Left renal cortex interstitium (tissue), 4 donors: ENCODE results near the gene HLA-B. TPM values are rescaled to one million over a fixed set of nuclear protein-coding genes. Genes with fewer than 3 reads are reported as not detected.

Experiments
- DNase-seq, 4 donors: peaks; one replicate each; pipeline ENCODE4 v3.0.0-alpha.2; 2013; ENCODE audit warnings: low read depth in 4 of 4, low spot score in 2 of 4, missing footprints in 1 of 4
- polyA plus RNA-seq, 4 donors: library from polyadenylated mRNA; unstranded; fragments of 120-200 nt; gene quantifications; one replicate each; pipeline ENCODE4 v1.2.1, GENCODE V29; 2013; ENCODE audit not compliant: insufficient read length in 4 of 4

Gene HLA-B
- polyA plus RNA-seq, 4 donors = 118 to 163 (median 137) TPM

DNA sequence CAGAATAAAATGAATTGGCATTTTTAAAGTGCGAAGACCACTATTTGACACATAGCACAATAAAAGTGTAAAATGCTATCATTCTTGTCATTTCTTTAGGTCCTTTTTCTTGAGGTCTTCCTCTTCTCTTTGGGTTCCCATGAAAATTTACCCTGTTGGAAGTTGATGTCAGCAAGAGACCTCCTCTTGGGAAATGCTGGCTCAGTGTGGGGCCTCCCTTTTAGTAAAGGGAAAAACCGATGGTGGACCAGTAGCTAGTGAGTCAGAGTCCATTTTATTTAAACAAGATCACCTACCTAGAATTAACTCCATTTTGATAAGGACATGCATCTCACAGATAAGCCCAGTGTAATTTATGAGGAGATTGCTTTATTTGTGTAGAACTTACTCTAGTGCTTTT is 47.3 kb downstream of the HLA-B start:
- no peak for DNase-seq

- no peak for DNase-seq
These were observed 48.2 kb downstream of the HLA-B start for GRCh38 chr6:31308845-31309175.

- peak in 1 of 4 donors; percentile 6 for DNase-seq
These were observed 48.7 kb downstream of the HLA-B start for GRCh38 chr6:31308050-31308844.

DNA sequence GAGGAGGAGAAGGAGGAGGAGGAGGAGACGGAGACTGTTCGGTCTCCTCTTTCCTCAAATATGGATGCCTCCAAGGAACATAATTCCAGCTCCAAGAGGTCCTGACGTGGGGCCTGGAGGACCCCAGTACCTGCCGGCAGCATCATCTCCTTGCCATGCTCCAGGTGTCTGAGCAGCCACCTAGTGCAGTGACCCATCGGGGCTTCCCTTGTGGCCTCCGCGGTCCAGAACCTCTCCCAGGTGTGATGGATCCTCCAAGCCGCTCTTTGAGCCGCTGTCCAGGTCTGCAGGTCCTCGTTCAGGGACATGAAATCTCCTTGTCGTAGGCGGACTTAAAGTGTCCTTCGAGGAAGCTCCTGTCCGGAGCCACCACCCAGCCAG is 49.3 kb downstream of the HLA-B start:
- DNase-seq = no peak

DNA sequence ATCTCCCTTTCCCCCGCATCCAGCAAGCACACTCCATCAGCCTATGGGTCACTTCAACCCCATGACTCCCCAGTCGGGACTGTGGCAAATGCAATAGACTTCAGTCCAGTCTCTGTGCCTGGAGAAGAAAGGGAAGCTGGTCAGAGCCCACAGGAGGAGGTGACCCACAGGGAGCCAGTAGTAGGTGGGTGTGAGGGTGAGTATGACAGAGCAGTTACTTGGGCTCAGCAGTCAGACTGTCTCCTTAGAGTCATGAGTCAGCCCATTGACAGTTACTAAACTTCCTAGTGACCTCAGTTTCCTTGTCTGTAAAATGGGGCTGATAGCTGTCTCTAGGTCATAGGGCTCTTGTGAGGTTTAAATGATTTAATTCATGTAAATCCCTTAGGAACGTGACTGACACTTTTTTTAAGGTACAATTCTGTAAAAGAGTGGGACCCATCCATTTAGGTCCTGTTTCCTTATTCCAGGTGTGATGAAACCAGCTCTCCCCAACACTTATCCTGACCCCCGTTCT is 51.2 kb downstream of the HLA-B start:
- no peak for DNase-seq

DNA sequence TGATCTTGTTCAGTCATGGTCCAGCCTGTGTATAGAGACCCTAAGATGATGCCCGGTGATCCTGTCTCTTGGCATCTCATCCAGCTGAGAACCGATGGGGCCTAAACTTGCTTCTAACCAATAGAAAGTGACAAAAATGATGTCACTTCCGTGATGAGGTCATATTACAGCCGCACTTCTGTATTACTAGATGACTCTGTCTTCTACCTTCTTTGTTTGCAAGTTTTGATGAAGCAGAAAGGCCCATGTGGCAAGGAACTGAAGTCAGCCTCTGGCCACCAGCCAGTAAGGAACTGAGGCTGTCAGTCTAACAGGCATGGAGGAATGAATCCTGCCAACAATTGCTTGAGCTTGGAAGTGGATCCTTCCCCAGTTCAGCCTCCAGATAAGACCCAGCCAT is 52.3 kb downstream of the HLA-B start:
- no peak for DNase-seq

Other genes starting within 250 kb of the HLA-B start
- not detected for gene C6orf15, start 244.6 kb downstream of the HLA-B start, polyA plus RNA-seq
- under 1 TPM in 3 of 4 donors, not detected in 1; 0.05 to 0.34 (median 0.21) TPM for gene PSORS1C1, start 242.4 kb downstream of the HLA-B start, polyA plus RNA-seq
- gene CDSN, start 236.7 kb downstream of the HLA-B start, polyA plus RNA-seq = not detected
- gene PSORS1C2, start 218.1 kb downstream of the HLA-B start, polyA plus RNA-seq = under 1 TPM in 1 of 4 donors, not detected in 3; 0.22 TPM
- 10 to 100 TPM; 24.0 to 47.0 (median 34.0) TPM for gene CCHCR1, start 199.4 kb downstream of the HLA-B start, polyA plus RNA-seq
- gene TCF19, start 198.6 kb downstream of the HLA-B start, polyA plus RNA-seq = 10 to 100 TPM; 17.1 to 20.8 (median 18.8) TPM
- gene POU5F1, start 186.5 kb downstream of the HLA-B start, polyA plus RNA-seq = 10 to 100 TPM in 1 of 4 donors, 1 to 10 TPM in 3; 1.8 to 10.1 (median 5.2) TPM
- gene HLA-C, start 85.1 kb downstream of the HLA-B start, polyA plus RNA-seq = 100 to 1,000 TPM in 2 of 4 donors, 10 to 100 TPM in 2; 63.5 to 225 (median 116) TPM
- 10 to 100 TPM in 1 of 4 donors, 1 to 10 TPM in 3; 3.6 to 10.9 (median 8.0) TPM for gene MICA, start 46.4 kb upstream of the HLA-B start, polyA plus RNA-seq
- 1 to 10 TPM in 2 of 4 donors, under 1 TPM in 2; 0.45 to 1.8 (median 0.88) TPM for gene MICB, start 141.0 kb upstream of the HLA-B start, polyA plus RNA-seq
- gene MCCD1, start 171.8 kb upstream of the HLA-B start, polyA plus RNA-seq = 10 to 100 TPM; 15.4 to 24.2 (median 18.0) TPM
- 100 to 1,000 TPM; 462 to 709 (median 569) TPM for gene DDX39B, start 184.8 kb upstream of the HLA-B start, polyA plus RNA-seq
- gene ATP6V1G2, start 189.4 kb upstream of the HLA-B start, polyA plus RNA-seq = 10 to 100 TPM in 1 of 4 donors, 1 to 10 TPM in 3; 6.4 to 10.5 (median 6.5) TPM
- gene NFKBIL1, start 190.4 kb upstream of the HLA-B start, polyA plus RNA-seq = 10 to 100 TPM; 18.4 to 29.0 (median 25.5) TPM
- under 1 TPM; 0.24 to 0.39 (median 0.31) TPM for gene LTA, start 215.1 kb upstream of the HLA-B start, polyA plus RNA-seq
- gene TNF, start 218.4 kb upstream of the HLA-B start, polyA plus RNA-seq = under 1 TPM in 1 of 4 donors, not detected in 3; 0.49 TPM
- 1 to 10 TPM in 3 of 4 donors, under 1 TPM in 1; 0.88 to 2.3 (median 2.0) TPM for gene LTB, start 225.2 kb upstream of the HLA-B start, polyA plus RNA-seq
- 1 to 10 TPM; 4.2 to 6.2 (median 5.0) TPM for gene LST1, start 229.1 kb upstream of the HLA-B start, polyA plus RNA-seq
- gene NCR3, start 235.8 kb upstream of the HLA-B start, polyA plus RNA-seq = under 1 TPM in 3 of 4 donors, not detected in 1; 0.16 to 0.52 (median 0.25) TPM